ENCODE measurements around the gene TECPR1.
A peak's percentile ranks its signal among the peaks of the same experiment; 100 is the strongest.

Gene TECPR1

GRCh38 chr7:98240961-98241673 lies 10.9 kb downstream of the TECPR1 start:
- Histone ChIP-seq H3K9ac (ENCODE audit: low read length) (no peak overlapping the region), H3F3A (ENCODE audit: insufficient read depth, low read length) (no peaks in the 10 kb centered on the region), H2AFZ (ENCODE audit: low read length) (no peak overlapping the region), H3K79me2 (ENCODE audit: low read length) (no peaks in the 10 kb centered on the region), H3K9me3 (replicated peaks; ENCODE audit: insufficient read depth, low read length) (no peaks in the 10 kb centered on the region), H3K36me3 (replicated peaks; ENCODE audit: insufficient read depth, low read length) (no peaks in the 10 kb centered on the region), H3K27ac (ENCODE audit: low read length) (no peak overlapping the region), H3K27me3 (replicated peaks; ENCODE audit: insufficient read depth, low read length) (no peaks in the 10 kb centered on the region), H3K4me2 (ENCODE audit: low read depth, low read length) (no peak overlapping the region), H4K20me1 (ENCODE audit: insufficient read depth, low read length) (no peaks in the 10 kb centered on the region), H3K4me3 (ENCODE audit: low read length) (no peak overlapping the region), H3K4me1 (ENCODE audit: low read length) (no peaks in the 10 kb centered on the region), H3K9me2 (replicated peaks; ENCODE audit: insufficient read depth, low read length) (no peaks in the 10 kb centered on the region)
- DNase-seq: peak; percentile 29
- peak; percentile 77 for TF ChIP-seq CTCF (IDR thresholded peaks at IDR 0.05; ENCODE audit: low read length)
- TF ChIP-seq EZH2phosphoT487 (IDR thresholded peaks at IDR 0.05; ENCODE audit: low read length): no peak

- Histone ChIP-seq H3K4me2 (ENCODE audit: low read depth, low read length) (no peak overlapping the region), H3K27ac (ENCODE audit: low read length) (no peak overlapping the region), H3K9ac (ENCODE audit: low read length) (no peak overlapping the region), H3K27me3 (replicated peaks; ENCODE audit: insufficient read depth, low read length) (no peaks in the 10 kb centered on the region), H3K9me3 (replicated peaks; ENCODE audit: insufficient read depth, low read length) (no peaks in the 10 kb centered on the region), H3K4me3 (ENCODE audit: low read length) (no peak overlapping the region), H3K79me2 (ENCODE audit: low read length) (no peaks in the 10 kb centered on the region), H3K36me3 (replicated peaks; ENCODE audit: insufficient read depth, low read length) (no peaks in the 10 kb centered on the region), H2AFZ (ENCODE audit: low read length) (no peak overlapping the region), H4K20me1 (ENCODE audit: insufficient read depth, low read length) (no peaks in the 10 kb centered on the region), H3F3A (ENCODE audit: insufficient read depth, low read length) (no peaks in the 10 kb centered on the region), H3K4me1 (ENCODE audit: low read length) (no peaks in the 10 kb centered on the region), H3K9me2 (replicated peaks; ENCODE audit: insufficient read depth, low read length) (no peaks in the 10 kb centered on the region)
- TF ChIP-seq EZH2 (optimal IDR thresholded peaks at IDR 0.05; ENCODE audit: low read depth, low read length) (no peak), CTCF (IDR thresholded peaks at IDR 0.05; ENCODE audit: low read length) (no peak), EZH2phosphoT487 (IDR thresholded peaks at IDR 0.05; ENCODE audit: low read length) (no peak)
- DNase-seq: no peak
Observed at GRCh38 chr7:98238976-98239375, 13.1 kb downstream of the TECPR1 start.

- Histone ChIP-seq H3F3A (ENCODE audit: insufficient read depth, low read length) (no peaks in the 10 kb centered on the region), H3K79me2 (ENCODE audit: low read length) (no peaks in the 10 kb centered on the region), H3K36me3 (replicated peaks; ENCODE audit: insufficient read depth, low read length) (no peaks in the 10 kb centered on the region), H3K27ac (ENCODE audit: low read length) (no peak overlapping the region), H3K9me2 (replicated peaks; ENCODE audit: insufficient read depth, low read length) (no peaks in the 10 kb centered on the region), H3K9me3 (replicated peaks; ENCODE audit: insufficient read depth, low read length) (no peaks in the 10 kb centered on the region), H4K20me1 (ENCODE audit: insufficient read depth, low read length) (no peaks in the 10 kb centered on the region), H3K9ac (ENCODE audit: low read length) (no peak overlapping the region), H2AFZ (ENCODE audit: low read length) (no peak overlapping the region), H3K4me2 (ENCODE audit: low read depth, low read length) (no peak overlapping the region), H3K27me3 (replicated peaks; ENCODE audit: insufficient read depth, low read length) (no peaks in the 10 kb centered on the region), H3K4me3 (ENCODE audit: low read length) (no peak overlapping the region), H3K4me1 (ENCODE audit: low read length) (no peaks in the 10 kb centered on the region)
- no peak for DNase-seq
- TF ChIP-seq EZH2phosphoT487 (IDR thresholded peaks at IDR 0.05; ENCODE audit: low read length) (no peak), EZH2 (optimal IDR thresholded peaks at IDR 0.05; ENCODE audit: low read depth, low read length) (no peak), CTCF (IDR thresholded peaks at IDR 0.05; ENCODE audit: low read length) (no peak)
Observed at GRCh38 chr7:98238076-98238475, 14.0 kb downstream of the TECPR1 start.
